HEK293T (cell line): ENCODE measurements around the gene CTSW.

Experiments
- ARNT ChIP-seq: fragments of 450-650 bp; IDR thresholded peaks from 2 replicates; pipeline ENCODE4 v1.6.1; 2017; ENCODE audit warnings: mild to moderate bottlenecking
- BHLHE40 ChIP-seq: fragments of 450-650 bp; IDR thresholded peaks from 2 replicates; pipeline ENCODE4 v1.6.1; 2016; ENCODE audit warnings: mild to moderate bottlenecking, moderate library complexity, borderline replicate concordance
- ELF4 ChIP-seq: fragments of 450-650 bp; IDR thresholded peaks from 2 replicates; pipeline ENCODE4 v1.6.1; 2017; ENCODE audit warnings: antibody characterized with exemption
- FOXA1 ChIP-seq: fragments of 450-650 bp; IDR thresholded peaks from 2 replicates; pipeline ENCODE4 v1.6.1; 2016; ENCODE audit warnings: mild to moderate bottlenecking
- FOXM1 ChIP-seq: fragments of 450-650 bp; IDR thresholded peaks from 2 replicates; pipeline ENCODE4 v1.6.1; 2017; ENCODE audit warnings: mild to moderate bottlenecking, borderline replicate concordance
- HDGF ChIP-seq: fragments of 450-650 bp; IDR thresholded peaks from 2 replicates; pipeline ENCODE4 v1.6.1; 2017; ENCODE audit warnings: antibody characterized with exemption, borderline replicate concordance
- LEF1 ChIP-seq: fragments of 450-650 bp; IDR thresholded peaks from 2 replicates; pipeline ENCODE4 v1.6.1; 2017; ENCODE audit warnings: mild to moderate bottlenecking, borderline replicate concordance
- NFRKB ChIP-seq: fragments of 450-650 bp; IDR thresholded peaks from 2 replicates; pipeline ENCODE4 v1.6.1; 2016; ENCODE audit warnings: mild to moderate bottlenecking, moderate library complexity
- PKNOX1 ChIP-seq: fragments of 450-650 bp; IDR thresholded peaks from 2 replicates; pipeline ENCODE4 v1.6.1; 2016
- SP1 ChIP-seq: fragments of 450-650 bp; IDR thresholded peaks from 2 replicates; pipeline ENCODE4 v1.6.1; 2017
- SUZ12 ChIP-seq: fragments of 450-650 bp; IDR thresholded peaks from 2 replicates; pipeline ENCODE4 v1.6.1; 2016; ENCODE audit warnings: mild to moderate bottlenecking
- TARDBP ChIP-seq: fragments of 450-650 bp; IDR thresholded peaks from 2 replicates; pipeline ENCODE4 v1.6.1; 2016
- ZNF384 ChIP-seq: fragments of 450-650 bp; IDR thresholded peaks from 2 replicates; pipeline ENCODE4 v1.6.1; 2016

DNA sequence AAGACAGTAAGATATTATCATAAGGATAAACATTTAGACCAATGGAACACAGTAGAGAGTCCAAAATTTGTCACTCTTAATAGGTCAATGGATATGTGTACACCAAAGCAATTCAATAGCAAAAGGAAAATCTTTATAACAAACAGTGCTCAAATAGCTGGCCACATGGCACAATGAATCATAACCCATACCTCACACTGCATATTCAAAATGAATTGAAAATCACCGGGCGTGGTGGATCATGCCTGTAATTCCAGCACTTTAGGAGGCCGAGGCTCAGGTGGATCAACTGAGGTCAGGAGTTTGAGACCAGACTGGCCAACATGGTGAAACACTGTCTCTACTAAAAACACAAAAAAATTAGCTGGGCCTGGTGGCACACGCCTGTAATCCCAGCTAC lies 37.5 kb upstream of the CTSW start:
- TF ChIP-seq PKNOX1 (no peak), BHLHE40 (no peak), FOXM1 (no peak), SP1 (no peak), LEF1 (no peak), TARDBP (no peak), ELF4 (no peak), NFRKB (no peak), ZNF384 (no peak), FOXA1 (no peak), SUZ12 (no peak), HDGF (no peak), ARNT (no peak)
